ENCODE data around the gene BEAN1.

DNA sequence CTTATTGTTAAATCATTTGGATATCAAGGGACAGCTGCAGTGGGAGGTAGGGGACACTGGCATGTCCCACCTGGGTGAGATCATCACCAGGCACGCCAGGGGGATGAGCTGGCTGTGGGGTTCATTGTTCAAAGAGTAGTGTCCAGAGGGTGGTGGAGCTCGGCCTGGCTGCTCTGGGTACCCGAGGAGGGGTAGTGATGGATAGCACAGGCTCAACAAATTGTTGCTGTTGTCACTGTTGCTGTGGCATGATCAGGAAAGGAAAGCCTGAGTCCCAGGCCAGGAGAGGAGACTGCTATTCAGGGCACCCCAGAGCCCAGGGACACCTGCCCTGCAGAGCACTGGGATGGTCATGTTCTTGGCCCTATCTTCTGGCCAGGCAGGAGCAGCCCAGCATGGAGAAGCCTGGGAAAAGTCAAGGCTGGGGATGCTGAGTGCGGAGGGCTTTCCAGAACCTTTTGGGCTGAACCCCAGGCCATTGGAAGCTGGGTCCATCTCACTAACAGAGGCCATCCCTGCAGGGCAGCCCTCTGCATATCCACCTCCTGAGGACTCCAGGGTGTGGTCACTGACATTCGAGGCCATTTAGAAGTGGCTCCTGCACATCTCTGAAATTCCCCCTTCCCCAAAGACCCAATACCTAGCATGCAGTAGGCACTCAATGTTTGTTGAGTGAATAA lies 12.1 kb downstream of the BEAN1 start:
- no peak for TF ChIP-seq POLR2A (IDR thresholded peaks at IDR 0.05)
- TF ChIP-seq, protein P1, sequence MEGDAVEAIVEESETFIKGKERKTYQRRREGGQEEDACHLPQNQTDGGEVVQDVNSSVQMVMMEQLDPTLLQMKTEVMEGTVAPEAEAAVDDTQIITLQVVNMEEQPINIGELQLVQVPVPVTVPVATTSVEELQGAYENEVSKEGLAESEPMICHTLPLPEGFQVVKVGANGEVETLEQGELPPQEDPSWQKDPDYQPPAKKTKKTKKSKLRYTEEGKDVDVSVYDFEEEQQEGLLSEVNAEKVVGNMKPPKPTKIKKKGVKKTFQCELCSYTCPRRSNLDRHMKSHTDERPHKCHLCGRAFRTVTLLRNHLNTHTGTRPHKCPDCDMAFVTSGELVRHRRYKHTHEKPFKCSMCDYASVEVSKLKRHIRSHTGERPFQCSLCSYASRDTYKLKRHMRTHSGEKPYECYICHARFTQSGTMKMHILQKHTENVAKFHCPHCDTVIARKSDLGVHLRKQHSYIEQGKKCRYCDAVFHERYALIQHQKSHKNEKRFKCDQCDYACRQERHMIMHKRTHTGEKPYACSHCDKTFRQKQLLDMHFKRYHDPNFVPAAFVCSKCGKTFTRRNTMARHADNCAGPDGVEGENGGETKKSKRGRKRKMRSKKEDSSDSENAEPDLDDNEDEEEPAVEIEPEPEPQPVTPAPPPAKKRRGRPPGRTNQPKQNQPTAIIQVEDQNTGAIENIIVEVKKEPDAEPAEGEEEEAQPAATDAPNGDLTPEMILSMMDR (IDR thresholded peaks at IDR 0.05), result no peak

Data from Peyer's patch (tissue), 4 donors.